ENCODE data around the gene HSH2D. TPM values are rescaled to one million over a fixed set of nuclear protein-coding genes. Genes with fewer than 3 reads are reported as not detected.
"Not testable (repeated sequence)": the region's sequence is repeated elsewhere in the genome, so short reads cannot be mapped to it uniquely, and the experiment has no call there.

HSH2D gene, protein sequence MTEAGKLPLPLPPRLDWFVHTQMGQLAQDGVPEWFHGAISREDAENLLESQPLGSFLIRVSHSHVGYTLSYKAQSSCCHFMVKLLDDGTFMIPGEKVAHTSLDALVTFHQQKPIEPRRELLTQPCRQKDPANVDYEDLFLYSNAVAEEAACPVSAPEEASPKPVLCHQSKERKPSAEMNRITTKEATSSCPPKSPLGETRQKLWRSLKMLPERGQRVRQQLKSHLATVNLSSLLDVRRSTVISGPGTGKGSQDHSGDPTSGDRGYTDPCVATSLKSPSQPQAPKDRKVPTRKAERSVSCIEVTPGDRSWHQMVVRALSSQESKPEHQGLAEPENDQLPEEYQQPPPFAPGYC
- polyA plus RNA-seq (ENCODE audit: insufficient read length in 4 of 4), result 1 to 10 TPM in 1 of 4 donors, under 1 TPM in 3; 0.46 to 1.1 (median 0.65) TPM

GRCh38 chr19:16143399-16144215 is at the start of gene HSH2D:
Gene HSH2D, plus strand, starts transcription at chr19:16143685. Its CDS starts 5,066 bp downstream, at chr19:16148751.
- DNase-seq (ENCODE audit: low read depth in 4 of 4, low spot score in 3 of 4), result no peak

- DNase-seq (ENCODE audit: low read depth in 4 of 4, low spot score in 3 of 4), result no peak
Measured at GRCh38 chr19:16094360-16095070, 49.0 kb upstream of the HSH2D start.

GRCh38 chr19:16095071-16095571 is 48.4 kb upstream of the HSH2D start:
- no peak for DNase-seq (ENCODE audit: low read depth in 4 of 4, low spot score in 3 of 4)

GRCh38 chr19:16096280-16096855 is 47.1 kb upstream of the HSH2D start:
- no peak for DNase-seq (ENCODE audit: low read depth in 4 of 4, low spot score in 3 of 4)

DNA sequence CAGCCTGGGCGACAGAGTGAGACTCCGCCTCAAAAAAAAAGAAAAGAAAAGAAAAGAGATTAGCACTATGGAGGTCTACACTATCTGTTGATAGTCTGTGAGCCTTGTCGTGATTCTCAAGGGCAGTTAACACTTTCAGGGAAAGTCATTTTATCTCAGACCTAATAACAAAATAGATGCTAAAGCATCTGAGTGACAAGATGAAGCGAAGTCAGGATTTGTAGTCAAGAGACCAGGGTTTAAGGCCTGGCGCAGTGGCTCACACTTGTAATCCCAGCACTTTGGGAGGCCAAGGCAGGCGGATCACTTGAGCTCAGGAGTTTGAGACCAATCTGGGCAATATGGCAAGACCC is 45.1 kb upstream of the HSH2D start:
- DNase-seq (ENCODE audit: low read depth in 4 of 4, low spot score in 3 of 4), result no peak

DNA sequence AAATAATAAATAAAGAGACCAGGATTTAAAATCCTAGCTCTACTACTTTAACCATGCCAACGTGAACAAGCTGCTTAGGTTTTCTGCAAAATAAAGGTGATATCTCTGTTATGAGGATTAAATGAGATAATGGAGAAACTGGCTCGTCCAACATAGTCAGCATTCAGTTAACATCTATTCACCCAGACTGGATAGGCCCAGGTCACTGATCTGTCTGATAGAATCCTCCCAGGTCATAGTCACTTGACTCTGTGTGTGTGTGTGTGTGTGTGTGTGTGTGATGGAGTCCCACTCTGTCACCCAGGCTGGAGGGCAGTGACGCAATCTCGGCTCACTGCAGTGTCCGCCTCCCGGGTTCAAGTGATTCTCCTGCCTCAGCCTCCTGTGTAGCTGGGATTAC is 44.7 kb upstream of the HSH2D start:
- no peak for DNase-seq (ENCODE audit: low read depth in 4 of 4, low spot score in 3 of 4)

DNA sequence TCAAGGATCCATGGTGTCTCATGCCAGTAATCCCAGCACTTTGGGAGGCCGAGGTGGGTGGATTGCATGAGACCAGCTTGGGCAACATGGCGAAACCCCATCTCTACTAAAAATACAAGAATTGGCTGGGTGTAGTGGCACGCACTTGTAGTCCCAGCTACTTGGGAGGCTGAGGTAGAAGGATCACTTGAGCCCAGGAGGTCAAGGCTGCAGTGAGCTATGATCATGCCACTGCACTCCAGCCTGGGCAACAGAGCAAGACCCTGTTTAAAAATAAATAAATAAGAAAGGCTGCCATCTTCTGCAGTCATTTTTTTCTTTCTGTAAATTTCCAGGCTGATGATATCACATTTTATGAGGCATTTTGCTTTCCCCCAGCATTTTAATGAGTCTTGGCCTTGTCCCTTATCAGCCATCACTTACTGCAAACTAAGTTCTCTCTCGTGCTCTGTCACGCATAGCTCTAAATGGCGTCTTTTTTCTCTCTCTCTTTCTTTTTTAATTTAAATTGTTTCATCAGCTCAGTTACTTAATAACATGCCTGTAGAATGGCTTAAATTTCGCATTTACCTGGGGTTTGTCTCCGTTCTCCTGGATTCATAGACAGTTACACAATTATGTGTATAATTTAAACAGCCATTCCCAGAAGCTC is 44.0 kb upstream of the HSH2D start:
- DNase-seq (ENCODE audit: low read depth in 4 of 4, low spot score in 3 of 4), result not testable (repeated sequence)

- no peak for DNase-seq (ENCODE audit: low read depth in 4 of 4, low spot score in 3 of 4)
Measured at GRCh38 chr19:16100524-16100923, 43.0 kb upstream of the HSH2D start.

GRCh38 chr19:16104722-16105121 is 38.8 kb upstream of the HSH2D start:
- DNase-seq (ENCODE audit: low read depth in 4 of 4, low spot score in 3 of 4), result no peak

GRCh38 chr19:16106121-16106520 is 37.4 kb upstream of the HSH2D start:
- no peak for DNase-seq (ENCODE audit: low read depth in 4 of 4, low spot score in 3 of 4)

GRCh38 chr19:16111160-16111908 is 32.2 kb upstream of the HSH2D start, which contains the start of gene RAB8A:
Gene RAB8A, plus strand, starts transcription at chr19:16111889. Its CDS starts 13 bp downstream, at chr19:16111902.
- DNase-seq (ENCODE audit: low read depth in 4 of 4, low spot score in 3 of 4), result peak; percentile 97 to 98 (median 97)

- no peak for DNase-seq (ENCODE audit: low read depth in 4 of 4, low spot score in 3 of 4)
Measured at GRCh38 chr19:16111909-16112752, 31.4 kb upstream of the HSH2D start.

DNA sequence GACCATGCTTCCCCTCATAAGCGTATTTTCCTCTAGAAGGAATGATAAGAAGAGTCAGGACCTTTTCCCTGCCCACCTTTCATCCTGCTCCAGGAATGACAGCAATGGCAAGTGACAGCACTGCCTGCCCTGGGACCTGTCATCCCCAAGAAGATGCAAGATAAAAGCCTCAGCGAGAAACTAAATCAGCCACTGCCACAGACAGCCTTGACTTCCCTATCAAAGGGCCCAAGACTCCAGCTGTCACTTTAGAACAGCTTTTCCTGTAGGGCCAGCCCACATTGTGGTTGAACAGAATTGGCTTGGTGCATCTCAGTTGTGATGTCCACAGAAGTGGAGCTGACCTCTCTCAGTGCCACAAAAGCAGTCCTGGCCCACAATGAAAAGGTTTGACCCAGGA is 30.7 kb upstream of the HSH2D start:
- no peak for DNase-seq (ENCODE audit: low read depth in 4 of 4, low spot score in 3 of 4)

- no peak for DNase-seq (ENCODE audit: low read depth in 4 of 4, low spot score in 3 of 4)
Measured at GRCh38 chr19:16113727-16114126, 29.8 kb upstream of the HSH2D start.

DNA sequence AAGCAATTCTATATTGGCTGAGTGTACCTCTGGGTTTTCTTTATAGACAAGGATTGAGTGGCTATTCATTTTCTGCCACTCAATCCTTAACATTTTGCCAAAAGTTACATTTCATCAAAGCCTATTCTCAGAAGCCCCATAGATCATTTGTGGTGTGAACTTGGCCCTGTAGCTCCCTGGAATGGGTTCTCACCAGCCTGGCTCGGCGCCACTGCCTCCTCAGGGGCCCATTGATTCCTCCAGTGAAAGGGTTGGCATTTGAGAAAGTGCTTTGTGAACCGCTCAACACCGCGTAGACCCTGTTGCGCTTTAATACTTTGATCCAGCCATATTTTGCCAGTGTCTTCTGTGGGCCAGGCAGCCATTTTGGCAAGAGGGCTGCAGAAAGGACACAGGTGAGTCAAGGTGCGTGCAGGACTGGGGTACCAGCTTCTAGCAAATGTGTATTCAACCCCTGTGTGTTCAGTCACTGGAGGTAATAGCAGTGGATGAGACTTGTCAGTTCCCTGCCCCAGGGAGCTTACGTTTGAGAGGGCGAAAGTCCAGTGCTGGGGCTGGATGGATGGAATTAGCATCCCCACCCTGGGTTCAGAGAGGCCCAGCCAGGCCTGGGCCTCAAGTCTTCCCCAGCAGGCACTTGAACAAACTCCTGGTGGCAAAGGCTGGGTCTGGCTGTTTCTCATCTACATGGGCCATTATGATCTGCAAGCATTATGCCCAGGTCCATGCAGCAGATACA is 28.0 kb upstream of the HSH2D start:
- no peak for DNase-seq (ENCODE audit: low read depth in 4 of 4, low spot score in 3 of 4)

DNA sequence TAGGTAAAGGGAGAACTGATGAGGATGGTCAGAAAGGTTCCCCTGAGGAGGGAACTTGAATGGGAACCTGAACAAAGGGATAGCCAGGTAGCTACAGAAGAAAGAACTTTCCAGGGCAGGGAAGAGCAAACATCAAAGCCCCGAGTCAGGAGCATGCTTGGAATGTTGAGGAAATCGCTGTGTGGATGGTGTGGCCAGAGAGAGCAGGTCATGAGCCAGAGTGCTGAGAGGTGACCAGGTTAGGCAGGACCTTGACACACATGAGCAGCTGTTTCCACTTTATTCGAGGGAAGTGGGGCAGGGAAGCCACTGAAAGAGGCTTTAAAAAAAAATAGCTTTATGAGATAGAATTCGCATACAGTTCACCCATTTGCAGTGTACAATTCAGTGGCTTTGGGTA is 27.4 kb upstream of the HSH2D start:
- DNase-seq (ENCODE audit: low read depth in 4 of 4, low spot score in 3 of 4), result no peak

- no peak for DNase-seq (ENCODE audit: low read depth in 4 of 4, low spot score in 3 of 4)
Measured at GRCh38 chr19:16117594-16118033, 25.9 kb upstream of the HSH2D start.
